H7 (cell line): ENCODE data around the gene MAPKBP1. TPM values are rescaled to one million over a fixed set of nuclear protein-coding genes. Genes with fewer than 3 reads are reported as not detected.
A peak's percentile ranks its signal among the peaks of the same experiment; 100 is the strongest.

Experiments
- DNase-seq: peaks from one replicate; pipeline ENCODE4 v3.0.0; 2012
- H3K27me3 ChIP-seq: 2 replicates; pipeline ENCODE4 v1.6.0; 2011; ENCODE audit warnings: mild to moderate bottlenecking, low read length; ENCODE audit not compliant: control insufficient read depth, insufficient read depth
- H3K36me3 ChIP-seq: replicated peaks from 2 replicates; pipeline ENCODE4 v1.5.1; 2011; ENCODE audit warnings: low read length; ENCODE audit not compliant: control insufficient read depth, insufficient read depth
- H3K4me3 ChIP-seq: 2 replicates; pipeline ENCODE4 v1.5.1; 2011; ENCODE audit warnings: low read depth, mild to moderate bottlenecking, control low read depth, low read length, moderate library complexity; ENCODE audit not compliant: insufficient read depth
- total RNA-seq: library from RNA; depleted of rRNA; stranded (reverse); fragments of >200 nt; shearing (Covaris generic); gene quantifications from 2 replicates; pipeline ENCODE4 v1.2.3, GENCODE V29; 2014

The MAPKBP1 gene
- total RNA-seq, 1 experiment from 2014 or later, result 5.9 TPM

DNA sequence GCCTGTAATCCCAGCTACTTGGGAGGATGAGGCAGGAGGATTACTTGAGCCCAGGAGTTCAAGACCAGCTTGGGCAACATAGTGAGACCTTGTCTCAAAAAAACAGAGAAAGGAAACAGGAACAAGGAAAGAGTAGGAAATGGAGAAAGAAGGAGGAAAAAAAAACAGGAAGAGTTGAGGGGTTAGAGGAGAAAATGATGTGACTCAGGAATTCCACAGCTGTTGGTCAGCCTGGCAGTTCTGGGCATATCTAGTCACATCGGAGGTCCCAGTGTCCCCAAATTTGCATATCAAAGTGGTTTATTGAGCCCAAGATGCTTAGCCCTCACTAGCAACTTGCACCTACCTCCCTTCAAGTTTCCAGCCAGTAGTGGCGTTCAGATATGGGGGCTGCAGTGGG is 34.8 kb downstream of the MAPKBP1 start:
- Histone ChIP-seq H3K36me3 (no peaks in the 10 kb centered on the region; the same call in 1 of the 2 replicates), H3K27me3 (no peaks in the 10 kb centered on the region), H3K4me3 (no peak overlapping the region)
- DNase-seq, result peak; percentile 21

GRCh38 chr15:41809526-41810220 is 35.4 kb downstream of the MAPKBP1 start:
- no peaks in the 10 kb centered on the region; the same call in 1 of the 2 replicates for H3K36me3 ChIP-seq
- DNase-seq, result peak; percentile 16
- H3K4me3 ChIP-seq, result no peak overlapping the region
- no peaks in the 10 kb centered on the region for H3K27me3 ChIP-seq

GRCh38 chr15:41810651-41811431 is 36.6 kb downstream of the MAPKBP1 start:
- H3K27me3 ChIP-seq, result no peaks in the 10 kb centered on the region
- no peaks in the 10 kb centered on the region; the same call in 1 of the 2 replicates for H3K36me3 ChIP-seq
- H3K4me3 ChIP-seq, result no peak overlapping the region
- DNase-seq, result no peak

- H3K27me3 ChIP-seq, result no peaks in the 10 kb centered on the region
- DNase-seq, result peak; percentile 95
- H3K4me3 ChIP-seq, result no peak overlapping the region
Observed at GRCh38 chr15:41811432-41812195, 37.3 kb downstream of the MAPKBP1 start.

DNA sequence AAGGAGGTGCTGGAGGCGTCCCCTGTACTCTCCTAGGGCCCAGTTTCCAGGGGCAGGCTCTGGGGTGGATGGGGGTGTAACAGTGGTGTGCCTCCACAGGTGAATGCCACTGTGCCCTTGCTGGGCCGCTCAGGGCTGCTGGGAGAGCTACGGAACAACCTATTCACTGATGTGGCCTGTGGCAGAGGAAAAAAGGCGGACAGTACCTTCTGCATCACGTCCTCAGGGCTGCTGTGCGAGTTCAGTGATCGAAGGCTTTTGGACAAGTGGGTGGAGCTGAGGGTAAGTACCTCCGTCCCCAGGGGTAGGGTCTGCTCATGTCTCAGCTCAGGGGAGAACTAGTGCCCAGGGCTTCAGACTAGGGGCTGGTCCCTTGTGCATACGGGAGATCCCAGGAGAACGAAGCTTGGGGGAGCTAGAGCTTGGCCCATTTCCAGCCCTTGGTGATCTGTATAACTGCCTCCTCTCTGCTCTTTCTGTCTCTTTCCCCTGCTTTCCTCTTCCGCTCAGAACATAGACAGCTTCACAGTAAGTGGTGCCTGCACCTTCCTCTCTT is 38.6 kb downstream of the MAPKBP1 start:
- no peak for DNase-seq
- Histone ChIP-seq H3K4me3 (no peak overlapping the region), H3K27me3 (no peaks in the 10 kb centered on the region), H3K36me3 (no peaks in the 10 kb centered on the region; the same call in 1 of the 2 replicates)

More at GRCh38 chr15:41811432-41812195, 37.3 kb downstream of the MAPKBP1 start:
- H3K36me3 ChIP-seq, result no peaks in the 10 kb centered on the region; the same call in 1 of the 2 replicates

DNA sequence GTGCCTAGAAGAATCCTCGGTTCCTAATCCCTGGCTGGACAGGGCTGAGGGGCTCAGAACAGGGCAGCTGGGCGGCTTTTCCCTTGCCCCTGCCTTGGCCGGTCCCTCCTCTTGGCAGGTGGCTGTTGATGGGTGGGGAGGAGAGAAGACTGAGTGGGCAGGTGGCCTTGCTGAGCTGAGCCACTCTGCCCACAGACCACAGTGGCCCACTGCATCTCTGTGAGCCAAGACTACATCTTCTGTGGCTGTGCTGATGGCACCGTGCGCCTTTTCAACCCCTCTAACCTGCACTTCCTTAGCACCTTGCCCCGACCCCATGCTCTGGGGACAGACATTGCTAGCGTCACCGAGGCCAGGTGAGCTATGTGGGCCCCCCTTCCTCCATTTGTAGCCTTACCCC is 39.1 kb downstream of the MAPKBP1 start:
- no peak overlapping the region for H3K4me3 ChIP-seq
- H3K36me3 ChIP-seq, result no peaks in the 10 kb centered on the region; the same call in none of the 2 replicates
- DNase-seq, result no peak
- H3K27me3 ChIP-seq, result no peaks in the 10 kb centered on the region

GRCh38 chr15:41814534-41814933 is 40.2 kb downstream of the MAPKBP1 start:
- Histone ChIP-seq H3K36me3 (peaks cover 1% of the 10 kb centered on the region), H3K27me3 (no peaks in the 10 kb centered on the region), H3K4me3 (no peak overlapping the region)
- no peak for DNase-seq

GRCh38 chr15:41816788-41817187 is 42.5 kb downstream of the MAPKBP1 start:
- DNase-seq, result no peak
- peaks cover 1% of the 10 kb centered on the region for H3K36me3 ChIP-seq
- no peak overlapping the region for H3K4me3 ChIP-seq
- H3K27me3 ChIP-seq, result no peaks in the 10 kb centered on the region

- DNase-seq, result no peak
- peaks cover 1% of the 10 kb centered on the region for H3K36me3 ChIP-seq
- no peaks in the 10 kb centered on the region for H3K27me3 ChIP-seq
- H3K4me3 ChIP-seq, result no peak overlapping the region
Observed at GRCh38 chr15:41817327-41817726, 43.0 kb downstream of the MAPKBP1 start.

- no peak overlapping the region for H3K4me3 ChIP-seq
- no peak for DNase-seq
- H3K36me3 ChIP-seq, result peaks cover 1% of the 10 kb centered on the region
- H3K27me3 ChIP-seq, result no peaks in the 10 kb centered on the region
Observed at GRCh38 chr15:41817781-41818180, 43.5 kb downstream of the MAPKBP1 start.

GRCh38 chr15:41819455-41820050 is 45.3 kb downstream of the MAPKBP1 start:
- no peaks in the 10 kb centered on the region for H3K27me3 ChIP-seq
- peaks cover 1% of the 10 kb centered on the region for H3K36me3 ChIP-seq
- no peak for DNase-seq
- H3K4me3 ChIP-seq, result no peak overlapping the region

GRCh38 chr15:41820791-41821423 is 46.6 kb downstream of the MAPKBP1 start:
- no peak overlapping the region for H3K4me3 ChIP-seq
- peaks cover 1% of the 10 kb centered on the region for H3K36me3 ChIP-seq
- no peak for DNase-seq
- no peaks in the 10 kb centered on the region for H3K27me3 ChIP-seq

- no peak overlapping the region for H3K4me3 ChIP-seq
- no peak for DNase-seq
- H3K36me3 ChIP-seq, result peaks cover 1% of the 10 kb centered on the region
- H3K27me3 ChIP-seq, result no peaks in the 10 kb centered on the region
Observed at GRCh38 chr15:41821831-41822230, 47.5 kb downstream of the MAPKBP1 start.

- no peak overlapping the region for H3K4me3 ChIP-seq
- DNase-seq, result no peak
- H3K36me3 ChIP-seq, result peaks cover 1% of the 10 kb centered on the region
- H3K27me3 ChIP-seq, result no peaks in the 10 kb centered on the region
Observed at GRCh38 chr15:41822471-41822870, 48.2 kb downstream of the MAPKBP1 start.
